Measurements from ENCODE around the gene RGMA. TPM values are rescaled to one million over a fixed set of nuclear protein-coding genes. Genes with fewer than 3 reads are reported as not detected.

The RGMA gene
- total and polyA plus RNA-seq, 2 of the 8 experiments (the other 6 are each of a cell fraction or from before 2014, with no cell fraction given) = 19.9 to 39.8 TPM

DNA sequence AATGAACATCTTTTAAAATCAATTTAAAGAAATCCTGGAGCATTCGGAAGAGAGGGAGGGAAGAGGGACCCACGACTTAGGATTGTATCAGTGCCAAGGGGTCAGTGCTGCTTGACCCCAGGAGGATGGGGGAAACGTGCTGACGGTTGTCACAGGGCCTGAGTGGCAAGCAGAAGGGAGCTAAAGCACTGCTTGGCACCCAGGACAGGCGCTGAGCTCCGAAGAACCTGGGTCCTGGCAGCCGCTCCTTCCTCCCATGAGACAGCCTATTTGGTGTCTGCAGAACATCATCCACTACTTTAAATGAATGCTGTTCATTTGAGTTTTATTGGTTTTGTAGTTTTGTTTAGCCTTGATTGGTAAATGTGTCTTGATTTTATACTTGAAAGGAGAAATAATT is 54.5 kb downstream of the RGMA start:
- Histone ChIP-seq H2BK120ac (replicated peaks; ENCODE audit: low read depth, low read length) (no peak overlapping the region), H3K23ac (ENCODE audit: insufficient read length) (no peak overlapping the region), H3K27ac (ENCODE audit: low read depth, low read length) (no peak overlapping the region), H3K9me3 (ENCODE audit: insufficient read depth in 2 of 2, low read depth in 1 of 2, low read length in 1 of 2) (no peaks in the 10 kb centered on the region), H3K79me1 (ENCODE audit: low read depth, low read length) (no peaks in the 10 kb centered on the region), H3K4me3 (ENCODE audit: extremely low read depth in 1 of 4, insufficient read depth in 2 of 4, low read depth in 3 of 4, low read length in 4 of 4) (no peak overlapping the region), H3K9ac (replicated peaks in 1 of 4; ENCODE audit: extremely low read depth in 1 of 4, low read depth in 3 of 4, low read length in 3 of 4) (no peak overlapping the region), H3K23me2 (ENCODE audit: low read depth, low read length) (no peaks in the 10 kb centered on the region), H2BK12ac (ENCODE audit: low read depth, low read length) (no peak overlapping the region), H3K4me1 (replicated peaks in 1 of 4; ENCODE audit: control insufficient read depth in 3 of 4, insufficient read depth in 4 of 4, low read length in 3 of 4) (peaks cover 0 to 3% (median 0%) of the 10 kb centered on the region in 4 experiments; a peak in 2 of 7 replicates), H3K4me2 (ENCODE audit: insufficient read depth in 1 of 2, low read depth in 2 of 2, low read length in 2 of 2) (no peak overlapping the region), H3K56ac (replicated peaks; ENCODE audit: insufficient read length, low read depth, low read length) (no peak overlapping the region), H4K5ac (ENCODE audit: insufficient read length, low read depth, low read length) (no peak overlapping the region), H2AK5ac (ENCODE audit: low read depth, low read length) (no peak overlapping the region), H4K91ac (replicated peaks; ENCODE audit: insufficient read length, low read length) (peak overlapping the region; percentile 82), H3K18ac (ENCODE audit: extremely low read depth, low read length) (no peak overlapping the region), H3K4ac (replicated peaks; ENCODE audit: insufficient read length, low read depth, low read length) (no peak overlapping the region), H3K79me2 (ENCODE audit: control insufficient read depth in 1 of 2, insufficient read depth in 2 of 2, low read length in 2 of 2) (no peaks in the 10 kb centered on the region), H2BK5ac (ENCODE audit: low read depth, low read length) (no peak overlapping the region), H2BK20ac (ENCODE audit: low read length) (no peak overlapping the region), H2AFZ (ENCODE audit: low read length) (no peak overlapping the region), H3K36me3 (ENCODE audit: control insufficient read depth in 2 of 4, insufficient read depth in 4 of 4, low read length in 3 of 4) (no peaks in the 10 kb centered on the region), H4K20me1 (replicated peaks in 1 of 2; ENCODE audit: control insufficient read depth in 1 of 2, insufficient read depth in 2 of 2, low read length in 2 of 2) (no peaks in the 10 kb centered on the region), H2BK15ac (ENCODE audit: low read length) (no peak overlapping the region), H4K8ac (ENCODE audit: extremely low read depth, insufficient read depth, low read length) (no peak overlapping the region), H3K27me3 (replicated peaks in 1 of 4; ENCODE audit: control insufficient read depth in 3 of 4, extremely low read depth in 1 of 4, insufficient read depth in 3 of 4, low read length in 3 of 4) (peaks cover 0 to 2% (median 0%) of the 10 kb centered on the region in 4 experiments; a peak in 1 of 7 replicates), H3K14ac (ENCODE audit: insufficient read length) (no peak overlapping the region)
- FAIRE-seq (no peak), DNase-seq (ENCODE audit: low read depth in 1 of 2, low spot score in 2 of 2) (no peak)
- ChIA-PET CTCF (ENCODE audit: partially characterized antibody) (interaction anchor here (0.6 to 8.6 kb wide), 10 partner anchors 11 to 1098 kb away, joined by 3 to 77 read pairs (median 4); no protein-coding TSS in a partner anchor), POLR2A (ENCODE audit: partially characterized antibody) (no interaction called here)
- WGBS, 2 experiments (ENCODE audit: extremely low coverage in 1 of 2, insufficient coverage in 1 of 2, insufficient read length in 1 of 2, insufficient replicate concordance in 2 of 2, low coverage in 1 of 2, low lambda C conversion rate in 2 of 2, missing lambda C conversion rate in 1 of 2) = 86% methylated on average over 7 of the region's 7 CpGs; no CpG with 5 or more reads in 1 of the 2 experiments
- TF ChIP-seq CHD2 (IDR thresholded peaks at IDR 0.05; ENCODE audit: low read length) (no peak), RAD21 (IDR thresholded peaks at IDR 0.05 in 1 of 2, conservative IDR thresholded peaks at IDR 0.05 in 1 of 2; ENCODE audit: low read depth in 2 of 2, low read length in 2 of 2) (no peak), RBBP5 (IDR thresholded peaks at IDR 0.05; ENCODE audit: borderline replicate concordance, low read depth, low read length) (no peak), POU5F1 (IDR thresholded peaks at IDR 0.05; ENCODE audit: low read depth, low read length) (no peak), POLR2AphosphoS5 (IDR thresholded peaks at IDR 0.05; ENCODE audit: low read depth, low read length) (no peak), HDAC2 (IDR thresholded peaks at IDR 0.05; ENCODE audit: borderline replicate concordance in 1 of 2, low read depth in 2 of 2, low read length in 2 of 2) (no peak), NANOG (IDR thresholded peaks at IDR 0.05; ENCODE audit: insufficient read depth, low read depth, low read length, poor library complexity, severe bottlenecking) (no peak), GABPA (IDR thresholded peaks at IDR 0.05; ENCODE audit: borderline replicate concordance, insufficient read depth, low read length) (no peak), POLR2A (IDR thresholded peaks at IDR 0.05; ENCODE audit: control extremely low read depth in 1 of 2, low read depth in 2 of 2, low read length in 2 of 2) (no peak), RXRA (IDR thresholded peaks at IDR 0.05; ENCODE audit: insufficient read depth, low read depth, low read length) (no peak), TAF1 (IDR thresholded peaks at IDR 0.05; ENCODE audit: low read depth, low read length) (no peak)
- TF ChIP-seq, protein P1, sequence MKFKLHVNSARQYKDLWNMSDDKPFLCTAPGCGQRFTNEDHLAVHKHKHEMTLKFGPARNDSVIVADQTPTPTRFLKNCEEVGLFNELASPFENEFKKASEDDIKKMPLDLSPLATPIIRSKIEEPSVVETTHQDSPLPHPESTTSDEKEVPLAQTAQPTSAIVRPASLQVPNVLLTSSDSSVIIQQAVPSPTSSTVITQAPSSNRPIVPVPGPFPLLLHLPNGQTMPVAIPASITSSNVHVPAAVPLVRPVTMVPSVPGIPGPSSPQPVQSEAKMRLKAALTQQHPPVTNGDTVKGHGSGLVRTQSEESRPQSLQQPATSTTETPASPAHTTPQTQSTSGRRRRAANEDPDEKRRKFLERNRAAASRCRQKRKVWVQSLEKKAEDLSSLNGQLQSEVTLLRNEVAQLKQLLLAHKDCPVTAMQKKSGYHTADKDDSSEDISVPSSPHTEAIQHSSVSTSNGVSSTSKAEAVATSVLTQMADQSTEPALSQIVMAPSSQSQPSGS (IDR thresholded peaks at IDR 0.05; ENCODE audit: low read length) = no peak

Measured in H1 (cell line).